ENCODE data around the gene KCNJ4.
"Not testable (repeated sequence)": the region's sequence is repeated elsewhere in the genome, so short reads cannot be mapped to it uniquely, and the experiment has no call there.

- TF ChIP-seq, protein P1, sequence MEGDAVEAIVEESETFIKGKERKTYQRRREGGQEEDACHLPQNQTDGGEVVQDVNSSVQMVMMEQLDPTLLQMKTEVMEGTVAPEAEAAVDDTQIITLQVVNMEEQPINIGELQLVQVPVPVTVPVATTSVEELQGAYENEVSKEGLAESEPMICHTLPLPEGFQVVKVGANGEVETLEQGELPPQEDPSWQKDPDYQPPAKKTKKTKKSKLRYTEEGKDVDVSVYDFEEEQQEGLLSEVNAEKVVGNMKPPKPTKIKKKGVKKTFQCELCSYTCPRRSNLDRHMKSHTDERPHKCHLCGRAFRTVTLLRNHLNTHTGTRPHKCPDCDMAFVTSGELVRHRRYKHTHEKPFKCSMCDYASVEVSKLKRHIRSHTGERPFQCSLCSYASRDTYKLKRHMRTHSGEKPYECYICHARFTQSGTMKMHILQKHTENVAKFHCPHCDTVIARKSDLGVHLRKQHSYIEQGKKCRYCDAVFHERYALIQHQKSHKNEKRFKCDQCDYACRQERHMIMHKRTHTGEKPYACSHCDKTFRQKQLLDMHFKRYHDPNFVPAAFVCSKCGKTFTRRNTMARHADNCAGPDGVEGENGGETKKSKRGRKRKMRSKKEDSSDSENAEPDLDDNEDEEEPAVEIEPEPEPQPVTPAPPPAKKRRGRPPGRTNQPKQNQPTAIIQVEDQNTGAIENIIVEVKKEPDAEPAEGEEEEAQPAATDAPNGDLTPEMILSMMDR (conservative IDR thresholded peaks at IDR 0.05) = not testable (repeated sequence)
- TF ChIP-seq EZH2 (IDR thresholded peaks at IDR 0.05; ENCODE audit: low read depth) = not testable (repeated sequence)
Observed at GRCh38 chr22:38381371-38381770, 73.6 kb downstream of the KCNJ4 start.

Data from PC-9 (cell line).